ENCODE data around the gene ACSM5.

The ACSM5 gene

DNA sequence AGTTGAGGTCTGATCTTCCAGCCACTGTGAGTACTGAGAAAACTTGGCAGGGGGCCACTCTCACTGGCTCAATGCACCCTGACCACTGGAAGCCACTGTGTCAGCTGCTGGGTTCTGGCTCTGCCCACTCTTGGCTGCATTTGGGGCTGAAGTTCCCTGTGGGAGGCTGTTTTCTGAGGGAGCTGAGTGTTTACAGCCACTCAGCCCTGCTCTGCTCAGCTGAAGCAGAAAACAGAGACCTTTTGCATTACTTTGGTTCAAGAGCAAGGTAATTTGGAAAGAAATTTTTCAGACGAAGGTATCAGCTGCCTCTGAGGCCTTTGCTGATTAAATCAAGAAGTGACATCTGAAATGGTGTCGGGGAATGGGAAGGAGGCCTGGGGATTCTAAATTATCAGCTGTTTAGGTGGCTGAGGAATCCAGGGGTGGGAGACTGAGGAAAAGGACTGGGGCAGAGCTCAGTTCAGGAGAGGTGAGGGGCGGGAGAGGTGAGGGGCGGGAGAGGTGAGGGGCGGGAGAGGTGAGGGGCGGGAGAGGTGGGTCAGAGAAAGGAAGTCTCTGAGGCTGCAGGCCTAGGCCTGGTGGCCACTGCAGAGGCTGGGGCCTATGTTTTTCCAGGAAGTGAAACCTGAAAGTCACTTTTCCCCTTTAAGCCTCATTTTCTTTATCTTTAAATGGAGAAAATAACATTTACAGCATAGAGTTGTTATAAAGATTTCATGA, at the start of gene ACSM5:
TSS of gene ACSM5 (plus strand) at position 137 of the 723 bp plus-strand sequence. CDS start 1,951 bp downstream, outside the sequence.
- DNase-seq = no peak

GRCh38 chr16:20359997-20360396, 49.3 kb upstream of the ACSM5 start:
- no peak for DNase-seq

DNA sequence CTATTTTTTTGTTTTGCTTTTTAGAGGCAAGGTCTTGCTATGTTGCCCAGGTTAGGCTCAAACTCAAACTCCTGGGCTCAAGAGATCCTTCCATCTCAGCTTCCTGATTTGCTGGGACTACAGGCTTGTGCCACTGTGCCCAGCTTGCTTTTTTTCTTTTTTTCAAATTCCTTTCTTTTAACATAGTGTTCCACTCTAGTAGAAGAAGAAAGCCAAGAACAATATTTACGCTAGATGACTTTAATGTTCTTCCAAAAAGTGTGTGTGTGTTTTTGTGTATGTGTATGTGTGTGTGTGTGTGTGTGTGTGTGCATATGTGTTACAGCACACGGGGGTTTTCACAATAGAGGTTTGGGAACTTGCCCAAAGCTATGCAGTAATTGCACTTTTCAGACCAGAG, 46.1 kb upstream of the ACSM5 start:
- no peak for DNase-seq

DNA sequence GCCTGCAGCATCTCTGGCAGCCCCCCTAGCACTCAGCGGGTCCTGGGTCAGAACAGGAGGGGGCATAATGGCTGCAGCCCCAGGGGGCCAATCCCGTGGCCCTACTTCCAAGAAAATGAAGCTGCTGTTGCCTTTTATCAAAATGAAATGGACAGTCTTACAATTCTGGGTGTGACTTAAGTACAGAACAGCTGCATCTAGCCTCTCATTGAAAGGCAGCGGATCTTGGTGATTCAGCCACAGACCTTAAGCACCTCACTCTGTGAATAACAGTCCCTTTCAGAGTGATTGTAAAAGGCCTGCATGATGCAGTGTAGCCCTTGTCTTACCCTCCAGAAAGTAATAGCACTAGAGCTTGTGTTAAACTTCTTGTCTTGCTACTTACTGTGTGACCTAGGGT, 45.3 kb upstream of the ACSM5 start:
- no peak for DNase-seq

DNA sequence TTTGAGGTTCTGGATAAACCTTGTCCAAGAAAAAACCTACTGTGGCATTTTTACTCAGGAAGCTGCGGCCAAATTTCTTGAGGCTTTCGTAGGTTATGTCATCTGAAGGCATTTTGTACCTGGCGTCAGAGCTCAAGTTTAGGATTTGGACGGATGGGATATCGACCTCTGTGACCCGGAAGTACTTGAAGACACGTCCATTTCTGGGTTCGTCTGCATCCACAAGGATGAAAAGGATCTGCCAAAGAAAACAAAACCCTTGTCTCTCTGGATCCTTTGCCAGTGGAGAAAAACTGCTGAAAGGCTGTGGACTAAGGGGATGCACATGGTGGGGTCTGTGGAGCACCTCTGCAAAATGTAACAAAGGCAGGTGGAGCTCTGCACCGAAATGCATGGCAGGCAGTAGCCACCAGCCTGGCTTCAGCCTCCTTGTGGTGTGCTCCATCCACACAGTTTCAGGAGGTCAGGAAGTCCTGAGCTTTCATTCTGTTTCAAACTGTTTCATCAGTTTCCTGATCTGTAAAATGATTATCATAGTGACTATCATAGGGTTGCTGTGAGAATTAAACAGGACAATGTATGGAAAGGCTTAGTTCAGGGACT, 39.8 kb upstream of the ACSM5 start:
- DNase-seq = no peak

- DNase-seq = no peak
Observed at GRCh38 chr16:20372701-20373100, 36.6 kb upstream of the ACSM5 start.

DNA sequence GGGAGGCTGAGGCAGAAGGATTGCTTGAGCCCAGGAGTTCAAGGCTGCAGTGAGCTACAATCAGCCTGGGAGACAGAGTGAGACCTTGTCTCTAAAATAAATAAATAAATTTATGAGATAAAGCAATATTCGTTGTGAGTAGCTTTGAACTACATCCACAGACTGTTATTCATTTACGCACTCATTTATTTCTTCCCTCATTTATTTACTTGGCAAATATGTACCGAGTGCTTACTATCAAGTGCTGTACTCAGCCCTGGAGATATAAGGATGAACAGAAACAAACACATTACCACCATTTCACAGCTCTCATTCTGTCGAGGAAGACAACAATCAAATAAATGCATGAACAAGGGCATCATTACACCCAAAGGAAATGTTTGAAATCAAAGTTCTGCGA, 32.2 kb upstream of the ACSM5 start:
- no peak for DNase-seq

DNA sequence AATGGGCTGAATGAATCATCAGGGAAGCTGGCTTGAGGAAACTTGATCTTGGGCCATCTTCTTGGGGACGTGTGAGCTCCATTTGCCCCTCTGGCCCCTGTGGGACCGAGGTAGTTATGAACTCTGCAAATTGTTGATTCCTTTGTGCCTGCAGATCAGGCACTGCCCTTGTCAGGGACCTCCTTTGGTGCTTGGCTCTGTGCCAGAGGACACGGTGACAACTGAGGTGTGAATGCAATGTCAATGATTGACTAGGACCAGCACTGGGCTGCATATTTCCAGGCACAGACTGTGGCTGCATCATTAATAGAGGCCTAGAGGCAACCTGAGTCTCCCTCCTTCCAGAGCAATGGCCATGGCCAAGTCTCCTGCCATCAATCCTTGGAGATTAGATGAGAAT, 28.6 kb upstream of the ACSM5 start:
- DNase-seq = no peak

DNA sequence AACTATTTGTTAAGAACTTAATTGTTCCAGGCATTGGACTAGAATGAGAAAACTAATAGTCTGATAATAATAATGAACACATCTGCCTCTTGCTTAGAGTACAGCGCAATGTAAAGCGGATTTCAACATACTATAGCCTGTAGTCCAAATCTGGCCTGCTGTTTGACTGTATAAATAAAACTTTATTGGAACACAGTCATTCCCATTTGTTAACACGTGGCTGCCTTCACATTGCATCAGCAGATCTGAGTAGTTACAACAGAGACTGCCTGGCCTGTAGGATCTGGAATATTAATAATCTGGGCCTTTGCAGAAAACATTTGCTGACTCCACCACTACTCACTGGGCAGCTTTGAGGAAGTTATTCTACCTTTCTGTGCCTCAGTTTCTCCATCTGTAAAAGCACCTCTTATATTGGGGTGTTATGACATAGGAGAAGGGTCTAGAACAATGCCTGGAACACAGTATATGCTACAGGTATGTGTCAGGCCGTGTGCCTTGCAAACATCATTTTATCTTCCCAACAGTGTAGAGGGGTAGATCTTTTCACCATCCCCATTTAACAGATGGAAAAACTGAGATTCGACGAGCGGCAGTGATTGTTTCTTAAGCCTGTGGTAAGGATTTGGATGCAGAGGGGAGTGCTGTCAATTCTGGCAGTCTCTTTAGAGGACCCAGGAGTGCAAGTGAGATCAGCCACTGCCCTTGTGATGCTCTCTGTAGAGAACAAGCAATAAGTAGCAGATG, 27.0 kb upstream of the ACSM5 start:
- DNase-seq = no peak

GRCh38 chr16:20383106-20384029, 26.0 kb upstream of the ACSM5 start:
- peak; percentile 23 for DNase-seq

- DNase-seq = no peak
Observed at GRCh38 chr16:20385844-20386832, 23.2 kb upstream of the ACSM5 start.

DNA sequence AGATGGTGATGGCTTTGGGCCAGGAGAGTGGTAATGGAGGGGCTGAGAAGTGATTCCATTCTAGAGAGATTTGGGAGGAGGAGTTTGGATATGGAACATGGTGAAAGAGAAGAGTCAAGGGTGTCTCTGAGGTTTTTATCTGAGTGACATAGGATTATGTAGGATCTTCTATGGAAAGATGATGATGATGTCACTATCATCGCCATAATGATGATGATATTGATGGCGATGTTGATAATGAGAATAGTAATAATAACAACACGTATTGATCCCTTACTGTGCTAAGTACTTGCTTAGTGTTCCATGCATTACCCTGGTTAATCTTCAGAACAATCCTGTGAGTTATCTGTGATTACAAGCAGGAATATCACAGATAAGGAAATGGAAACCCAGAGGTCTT, 21.4 kb upstream of the ACSM5 start:
- no peak for DNase-seq

- DNase-seq = no peak
Observed at GRCh38 chr16:20388854-20389253, 20.5 kb upstream of the ACSM5 start.

DNA sequence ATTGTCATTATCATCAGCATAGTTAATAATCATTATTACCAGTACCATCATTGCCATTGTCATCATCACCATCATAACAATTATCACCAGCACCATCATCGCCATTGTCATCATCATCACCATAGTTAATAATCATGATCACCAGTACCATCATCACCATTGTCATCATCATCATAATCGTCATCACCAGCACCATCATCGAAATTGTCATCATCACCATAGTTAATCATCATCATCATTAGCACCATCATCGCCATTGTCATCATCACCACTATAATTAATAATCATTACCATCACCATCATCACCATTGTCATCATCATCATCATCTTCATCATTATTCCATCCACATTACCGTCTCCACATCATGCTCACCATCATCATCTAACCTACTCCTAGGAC, 18.3 kb upstream of the ACSM5 start:
- no peak for DNase-seq

DNA sequence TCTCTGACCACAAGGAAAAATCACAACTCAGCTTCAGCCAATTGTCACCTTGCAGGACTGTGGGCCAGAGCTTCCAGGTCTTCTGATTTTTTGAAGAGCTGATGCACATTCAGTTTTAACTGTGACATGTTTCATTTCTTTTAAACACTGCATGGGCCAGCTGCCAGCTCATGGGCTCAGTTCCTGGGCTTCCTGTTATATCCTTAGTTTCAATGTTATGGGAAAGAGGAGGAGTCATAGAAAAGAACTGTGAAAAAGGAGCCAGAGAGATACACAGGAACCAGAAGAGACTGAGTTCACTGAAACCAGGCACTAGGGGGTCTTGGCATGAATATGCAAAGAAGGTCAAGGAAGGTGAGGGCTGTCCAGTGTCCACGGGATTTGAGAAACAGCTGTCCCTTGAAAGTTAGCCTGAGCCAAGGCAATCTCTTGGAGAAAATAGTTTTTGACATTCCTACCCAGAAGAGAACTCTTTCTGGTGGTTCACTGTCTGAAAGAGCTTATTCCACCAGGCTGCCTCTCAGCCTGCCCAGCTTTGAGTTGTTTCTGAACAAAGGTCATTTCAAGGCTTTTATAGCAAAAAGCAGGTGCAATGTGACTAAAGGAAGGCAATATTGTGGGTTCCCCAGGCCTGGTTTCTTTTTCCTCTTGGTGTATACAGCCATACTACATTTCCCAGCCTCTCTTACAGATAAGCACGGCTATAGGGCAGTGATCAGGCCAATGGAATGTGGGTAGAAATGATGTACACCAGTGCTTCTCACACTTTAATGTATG, 15.3 kb upstream of the ACSM5 start:
- DNase-seq = no peak

DNA sequence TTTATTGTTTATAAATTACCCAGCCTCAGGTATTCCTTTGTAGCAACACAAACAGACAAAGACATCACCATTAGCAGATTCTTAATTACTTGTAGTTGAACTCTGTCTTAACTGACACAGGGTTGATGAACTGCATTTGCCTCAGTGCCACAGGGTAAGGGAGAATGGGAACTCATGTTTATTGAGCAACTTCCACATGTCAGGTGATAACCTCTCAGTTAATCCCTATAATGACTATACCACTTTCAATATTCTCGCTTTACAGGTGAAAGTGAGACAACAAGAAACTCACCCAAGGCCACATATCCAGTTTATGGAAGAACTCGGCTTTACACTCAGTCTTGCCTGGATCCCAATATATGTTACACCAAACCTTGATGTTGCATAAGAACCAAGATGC, 13.4 kb upstream of the ACSM5 start:
- no peak for DNase-seq

DNA sequence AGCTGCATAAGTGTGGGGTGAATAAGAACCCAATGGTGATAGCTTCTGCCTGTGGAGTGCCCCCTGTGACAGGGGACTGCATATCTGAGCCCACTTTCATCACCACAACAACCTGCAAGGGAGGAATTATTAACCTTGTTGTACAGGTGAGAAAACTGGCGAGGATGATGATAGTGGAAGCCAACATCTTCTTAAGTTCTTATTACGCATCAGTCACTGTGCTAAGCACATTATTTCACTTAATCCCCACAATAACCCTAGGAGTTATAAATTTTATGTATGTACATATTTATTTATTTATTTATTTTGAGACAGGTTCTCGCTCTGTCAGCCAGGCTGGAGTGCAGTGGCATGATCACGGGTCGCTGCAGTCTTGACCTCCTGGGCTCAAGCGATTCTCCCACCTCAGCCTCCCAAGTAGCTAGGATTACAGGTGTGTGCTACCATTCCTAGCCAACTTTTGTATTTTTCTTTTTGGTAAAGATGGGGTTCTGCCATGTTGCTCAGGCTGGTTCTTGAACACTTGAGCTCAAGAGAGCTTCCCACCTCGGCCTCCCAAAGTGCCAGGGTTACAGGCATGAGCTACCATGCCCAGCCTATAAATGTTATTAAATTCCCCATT, 12.4 kb upstream of the ACSM5 start:
- no peak for DNase-seq

- DNase-seq = no peak
Observed at GRCh38 chr16:20397468-20398074, 11.8 kb upstream of the ACSM5 start.

GRCh38 chr16:20398603-20399002, 10.7 kb upstream of the ACSM5 start:
- no peak for DNase-seq

GRCh38 chr16:20399185-20399584, 10.1 kb upstream of the ACSM5 start:
- DNase-seq = no peak
